HEK293 (cell line): ENCODE results near the gene CYP2S1.

Experiments used
- IKZF3 ChIP-seq: fragments of 450-650 bp; IDR thresholded peaks from 2 replicates; pipeline ENCODE4 v1.5.0; 2018; ENCODE audit warnings: missing biosample characterization, mild to moderate bottlenecking, missing genetic modification characterization, moderate library complexity
- KLF16 ChIP-seq: fragments of 450-650 bp; formaldehyde crosslinking; IDR thresholded peaks from 2 replicates; pipeline ENCODE4 v1.5.1; 2017; ENCODE audit warnings: missing biosample characterization, missing genetic modification characterization
- KLF8 ChIP-seq: fragments of 450-650 bp; formaldehyde crosslinking; IDR thresholded peaks from 2 replicates; pipeline ENCODE4 v1.5.1; 2016; ENCODE audit warnings: missing biosample characterization, missing genetic modification characterization
- MYNN ChIP-seq: fragments of 450-650 bp; formaldehyde crosslinking; IDR thresholded peaks from 2 replicates; pipeline ENCODE4 v1.5.1; 2016; ENCODE audit warnings: missing biosample characterization, missing genetic modification characterization, borderline replicate concordance
- PATZ1 ChIP-seq: fragments of 450-650 bp; formaldehyde crosslinking; IDR thresholded peaks from 2 replicates; pipeline ENCODE4 v1.5.1; 2016; ENCODE audit warnings: missing biosample characterization, missing genetic modification characterization
- RBAK ChIP-seq: fragments of 450-650 bp; formaldehyde crosslinking; IDR thresholded peaks from 2 replicates; pipeline ENCODE4 v1.5.1; 2016; ENCODE audit warnings: missing biosample characterization, missing genetic modification characterization
- TCF7L2 ChIP-seq: IDR thresholded peaks from 2 replicates; pipeline ENCODE4 v1.6.1; 2011; ENCODE audit warnings: low read depth, mild to moderate bottlenecking, inconsistent platforms, low read length, moderate library complexity, borderline replicate concordance
- WT1 ChIP-seq: fragments of 450-650 bp; formaldehyde crosslinking; IDR thresholded peaks from 2 replicates; pipeline ENCODE4 v1.5.1; 2016; ENCODE audit warnings: missing biosample characterization, missing genetic modification characterization
- YY2 ChIP-seq: fragments of 450-650 bp; formaldehyde crosslinking; IDR thresholded peaks from 2 replicates; pipeline ENCODE4 v1.5.1; 2016; ENCODE audit warnings: missing biosample characterization, missing genetic modification characterization
- ZBTB26 ChIP-seq: fragments of 450-650 bp; formaldehyde crosslinking; optimal IDR thresholded peaks from 2 replicates; pipeline ENCODE3; 2016; ENCODE audit warnings: missing biosample characterization, mild to moderate bottlenecking, missing genetic modification characterization
- ZNF121 ChIP-seq: fragments of 450-650 bp; formaldehyde crosslinking; IDR thresholded peaks from 2 replicates; pipeline ENCODE4 v1.5.1; 2016; ENCODE audit warnings: missing biosample characterization, missing genetic modification characterization
- ZNF138 ChIP-seq: fragments of 450-650 bp; formaldehyde crosslinking; IDR thresholded peaks from 2 replicates; pipeline ENCODE4 v1.5.1; 2016; ENCODE audit warnings: missing biosample characterization, missing genetic modification characterization, borderline replicate concordance
- ZNF155 ChIP-seq: fragments of 450-650 bp; formaldehyde crosslinking; IDR thresholded peaks from 2 replicates; pipeline ENCODE4 v1.5.1; 2016; ENCODE audit warnings: missing biosample characterization, missing genetic modification characterization
- ZNF157 ChIP-seq: fragments of 450-650 bp; formaldehyde crosslinking; IDR thresholded peaks from 2 replicates; pipeline ENCODE4 v1.5.1; 2016; ENCODE audit warnings: missing biosample characterization, missing genetic modification characterization
- ZNF2 ChIP-seq: fragments of 450-650 bp; formaldehyde crosslinking; IDR thresholded peaks from 2 replicates; pipeline ENCODE4 v1.5.1; 2016; ENCODE audit warnings: missing biosample characterization, missing genetic modification characterization
- ZNF211 ChIP-seq: fragments of 450-650 bp; formaldehyde crosslinking; IDR thresholded peaks from 2 replicates; pipeline ENCODE4 v1.5.1; 2016; ENCODE audit warnings: low read depth, missing biosample characterization, missing genetic modification characterization
- ZNF214 ChIP-seq: fragments of 450-650 bp; formaldehyde crosslinking; IDR thresholded peaks from 2 replicates; pipeline ENCODE4 v1.5.1; 2017; ENCODE audit warnings: missing biosample characterization, mild to moderate bottlenecking, missing genetic modification characterization, borderline replicate concordance
- ZNF239 ChIP-seq: fragments of 450-650 bp; formaldehyde crosslinking; IDR thresholded peaks from 2 replicates; pipeline ENCODE4 v1.5.1; 2016; ENCODE audit warnings: missing biosample characterization, missing genetic modification characterization
- ZNF280C ChIP-seq: fragments of 450-650 bp; formaldehyde crosslinking; IDR thresholded peaks from 2 replicates; pipeline ENCODE4 v1.5.1; 2016; ENCODE audit warnings: missing biosample characterization, missing genetic modification characterization
- ZNF404 ChIP-seq: fragments of 450-650 bp; formaldehyde crosslinking; IDR thresholded peaks from 2 replicates; pipeline ENCODE4 v1.5.1; 2017; ENCODE audit warnings: missing biosample characterization, missing genetic modification characterization
- ZNF433 ChIP-seq: fragments of 450-650 bp; formaldehyde crosslinking; IDR thresholded peaks from 2 replicates; pipeline ENCODE4 v1.5.1; 2016; ENCODE audit warnings: missing biosample characterization, missing genetic modification characterization, low read depth
- ZNF501 ChIP-seq: fragments of 450-650 bp; formaldehyde crosslinking; IDR thresholded peaks from 2 replicates; pipeline ENCODE4 v1.5.1; 2016; ENCODE audit warnings: missing biosample characterization, missing genetic modification characterization
- ZNF510 ChIP-seq: fragments of 450-650 bp; formaldehyde crosslinking; IDR thresholded peaks from 2 replicates; pipeline ENCODE4 v1.5.1; 2018; ENCODE audit warnings: mild to moderate bottlenecking, missing genetic modification characterization, missing biosample characterization; ENCODE audit not compliant: insufficient replicate concordance
- ZNF513 ChIP-seq: fragments of 450-650 bp; IDR thresholded peaks from 2 replicates; pipeline ENCODE4 v1.5.1; 2018; ENCODE audit warnings: missing biosample characterization, missing genetic modification characterization
- ZNF514 ChIP-seq: fragments of 450-650 bp; formaldehyde crosslinking; IDR thresholded peaks from 2 replicates; pipeline ENCODE4 v1.5.1; 2016; ENCODE audit warnings: missing biosample characterization, missing genetic modification characterization
- ZNF544 ChIP-seq: fragments of 450-650 bp; formaldehyde crosslinking; IDR thresholded peaks from 2 replicates; pipeline ENCODE4 v1.5.0; 2017; ENCODE audit warnings: missing biosample characterization, missing genetic modification characterization
- ZNF549 ChIP-seq: fragments of 450-650 bp; IDR thresholded peaks from 2 replicates; pipeline ENCODE4 v1.5.1; 2018; ENCODE audit warnings: missing biosample characterization, missing genetic modification characterization, mild to moderate bottlenecking, inconsistent platforms, moderate library complexity
- ZNF580 ChIP-seq: fragments of 450-650 bp; formaldehyde crosslinking; IDR thresholded peaks from 2 replicates; pipeline ENCODE4 v1.5.1; 2016; ENCODE audit warnings: missing biosample characterization, missing genetic modification characterization
- ZNF626 ChIP-seq: fragments of 450-650 bp; sonication (Bioruptor Pico); formaldehyde crosslinking; IDR thresholded peaks from 2 replicates; pipeline ENCODE4 v1.5.1; 2018; ENCODE audit warnings: missing biosample characterization, missing genetic modification characterization, inconsistent platforms
- ZNF654 ChIP-seq: fragments of 450-650 bp; formaldehyde crosslinking; IDR thresholded peaks from 2 replicates; pipeline ENCODE4 v1.5.1; 2016; ENCODE audit warnings: low read depth, missing biosample characterization, missing genetic modification characterization
- ZNF660 ChIP-seq: fragments of 450-650 bp; IDR thresholded peaks from 2 replicates; pipeline ENCODE4 v1.5.1; 2018; ENCODE audit warnings: missing biosample characterization, mild to moderate bottlenecking, missing genetic modification characterization
- ZNF692 ChIP-seq: fragments of 450-650 bp; formaldehyde crosslinking; IDR thresholded peaks from 2 replicates; pipeline ENCODE4 v1.5.1; 2016; ENCODE audit warnings: missing biosample characterization, missing genetic modification characterization
- ZNF707 ChIP-seq: fragments of 450-650 bp; formaldehyde crosslinking; IDR thresholded peaks from 2 replicates; pipeline ENCODE4 v1.5.1; 2016; ENCODE audit warnings: missing biosample characterization, missing genetic modification characterization
- ZNF791 ChIP-seq: fragments of 450-650 bp; formaldehyde crosslinking; IDR thresholded peaks from 2 replicates; pipeline ENCODE4 v1.5.1; 2016; ENCODE audit warnings: missing biosample characterization, missing genetic modification characterization
- ZNF843 ChIP-seq: fragments of 450-650 bp; formaldehyde crosslinking; IDR thresholded peaks from 2 replicates; pipeline ENCODE4 v1.5.1; 2016; ENCODE audit warnings: missing biosample characterization, missing genetic modification characterization

CYP2S1 gene

GRCh38 chr19:41144403-41144802 lies 48.6 kb upstream of the CYP2S1 start (continued):
- no peak for TF ChIP-seq ZNF513
- no peak for TF ChIP-seq ZNF433
- TF ChIP-seq ZNF280C (tag by site-specific recombination), result no peak
- TF ChIP-seq ZNF2 (tag by site-specific recombination), result peak; percentile 81
- no peak for TF ChIP-seq ZNF544 (tag by site-specific recombination)
- TF ChIP-seq ZNF121, result no peak
- peak; percentile 27; the same call in 1 of the 2 replicates for TF ChIP-seq ZNF660 (tag by site-specific recombination)
- TF ChIP-seq ZNF501, result no peak
- TF ChIP-seq MYNN (tag by site-specific recombination), result no peak
- TF ChIP-seq IKZF3, result no peak
- TF ChIP-seq YY2 (tag by site-specific recombination), result peak; percentile 53; the same call in 1 of the 2 replicates
- TF ChIP-seq ZBTB26, result no peak
- no peak for TF ChIP-seq PATZ1 (tag by site-specific recombination)
- no peak for TF ChIP-seq ZNF707 (tag by site-specific recombination)
- no peak for TF ChIP-seq ZNF510 (tag by site-specific recombination)
- TF ChIP-seq KLF8 (tag by site-specific recombination), result peak; percentile 58; the same call in 1 of the 2 replicates
- TF ChIP-seq ZNF580 (tag by site-specific recombination), result peak; percentile 65; the same call in 1 of the 2 replicates
- no peak for TF ChIP-seq ZNF157 (tag by site-specific recombination)
- TF ChIP-seq ZNF549 (tag by site-specific recombination), result no peak
- TF ChIP-seq ZNF239, result no peak
- no peak for TF ChIP-seq ZNF214
- TF ChIP-seq WT1 (tag by site-specific recombination), result no peak
- TF ChIP-seq ZNF843 (tag by site-specific recombination), result no peak
- no peak for TF ChIP-seq ZNF626 (tag by site-specific recombination)
- TF ChIP-seq ZNF654 (tag by site-specific recombination), result peak; percentile 98
- TF ChIP-seq ZNF791, result no peak
- no peak for TF ChIP-seq ZNF404 (tag by site-specific recombination)
- no peak for TF ChIP-seq ZNF138 (tag by site-specific recombination)
- no peak for TF ChIP-seq ZNF692
- TF ChIP-seq ZNF155 (tag by site-specific recombination), result no peak
- no peak for TF ChIP-seq TCF7L2
- no peak for TF ChIP-seq ZNF211
- TF ChIP-seq RBAK (tag by site-specific recombination), result no peak
- no peak for TF ChIP-seq ZNF514 (tag by site-specific recombination)
- no peak for TF ChIP-seq KLF16 (tag by site-specific recombination)
